C4-2B (cell line): ENCODE results near the gene MGST3.

ENCODE experiments used
- H3K27ac ChIP-seq: fragments of 450-650 bp; 2 replicates; pipeline ENCODE4 v1.5.1; 2017
- CTCF ChIP-seq: fragments of 450-650 bp; conservative IDR thresholded peaks from 2 replicates; pipeline ENCODE4 v1.5.1; 2017; ENCODE audit warnings: mild to moderate bottlenecking
- ZFX ChIP-seq: fragments of 450-650 bp; IDR thresholded peaks from 2 replicates; pipeline ENCODE4 v1.6.1; 2017

MGST3 gene

GRCh38 chr1:165631342-165632151 lies 513 bp downstream of the MGST3 start:
- TF ChIP-seq ZFX (no peak), CTCF (no peak)
- H3K27ac ChIP-seq = peak overlapping the region; percentile 79

- TF ChIP-seq ZFX (no peak), CTCF (no peak)
- peak overlapping the region; percentile 79 for H3K27ac ChIP-seq
These were observed 1.1 kb downstream of the MGST3 start for GRCh38 chr1:165632152-165632469.

DNA sequence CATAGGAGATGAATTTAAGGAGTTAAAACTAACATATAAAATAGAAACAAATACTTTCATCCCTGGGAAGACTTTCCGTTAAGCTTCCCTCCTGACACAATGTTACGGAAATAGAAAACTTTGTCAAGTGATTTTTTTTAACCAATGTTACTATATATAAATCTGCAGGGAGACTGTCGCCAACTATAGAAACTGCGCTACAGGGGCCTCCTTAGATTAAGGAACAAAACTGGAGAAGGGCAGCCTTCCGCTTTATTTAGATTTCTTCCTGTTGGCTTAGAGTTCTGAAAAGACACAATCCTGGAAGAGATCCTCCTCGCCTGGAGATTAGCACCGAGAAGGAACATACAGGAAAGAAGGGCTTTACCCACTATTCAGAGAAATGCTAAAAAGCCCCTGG lies 1.5 kb downstream of the MGST3 start:
- no peak overlapping the region for H3K27ac ChIP-seq
- TF ChIP-seq ZFX (no peak), CTCF (no peak)

- no peak overlapping the region for H3K27ac ChIP-seq
- no peak for TF ChIP-seq CTCF
- no peak for TF ChIP-seq ZFX
These were observed 2.6 kb downstream of the MGST3 start for GRCh38 chr1:165633614-165634013.

- no peak overlapping the region for H3K27ac ChIP-seq
- no peak for TF ChIP-seq CTCF
- TF ChIP-seq ZFX = no peak
These were observed 3.3 kb downstream of the MGST3 start for GRCh38 chr1:165634154-165634921.

- TF ChIP-seq ZFX = no peak
- TF ChIP-seq CTCF = no peak
These were observed 4.3 kb downstream of the MGST3 start for GRCh38 chr1:165635329-165635728.

DNA sequence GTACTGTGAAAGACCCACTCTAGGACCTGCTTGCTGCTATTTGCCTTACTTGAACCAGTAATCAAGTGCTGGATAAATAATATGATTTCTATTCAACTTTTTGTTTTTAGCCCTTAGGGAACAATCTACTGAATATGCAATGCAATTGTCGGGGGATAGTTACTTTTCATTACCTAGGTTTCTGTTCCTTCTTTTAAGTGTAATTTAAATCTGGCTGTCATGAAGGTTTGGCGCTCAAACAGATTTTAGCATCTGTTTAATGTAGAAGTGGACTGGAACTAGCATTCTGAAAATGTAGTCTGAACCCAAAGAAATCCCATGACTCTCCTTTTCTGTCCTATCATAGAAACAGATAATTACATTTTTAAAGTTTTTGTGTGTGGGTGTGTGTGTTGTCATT lies 4.8 kb downstream of the MGST3 start:
- TF ChIP-seq CTCF = no peak
- no peak for TF ChIP-seq ZFX
- no peak overlapping the region for H3K27ac ChIP-seq

More at GRCh38 chr1:165635329-165635728, 4.3 kb downstream of the MGST3 start:
- H3K27ac ChIP-seq = no peak overlapping the region
